PC-9 (cell line): Measurements from ENCODE around the gene KCNMB1.

Experiments used
- EZH2 ChIP-seq: fragments of 200-600 bp; sonication (generic); IDR thresholded peaks from 2 replicates; pipeline ENCODE4 v1.8.0; 2017; ENCODE audit warnings: antibody characterized with exemption, low read depth
- TF ChIP-seq, protein P1 (sequence below): fragments of 200-600 bp; sonication (generic); conservative IDR thresholded peaks from 2 replicates; pipeline ENCODE4 v1.6.1; 2017; ENCODE audit warnings: mixed run types, antibody characterized with exemption, mild to moderate bottlenecking, moderate library complexity

- TF ChIP-seq, protein P1, sequence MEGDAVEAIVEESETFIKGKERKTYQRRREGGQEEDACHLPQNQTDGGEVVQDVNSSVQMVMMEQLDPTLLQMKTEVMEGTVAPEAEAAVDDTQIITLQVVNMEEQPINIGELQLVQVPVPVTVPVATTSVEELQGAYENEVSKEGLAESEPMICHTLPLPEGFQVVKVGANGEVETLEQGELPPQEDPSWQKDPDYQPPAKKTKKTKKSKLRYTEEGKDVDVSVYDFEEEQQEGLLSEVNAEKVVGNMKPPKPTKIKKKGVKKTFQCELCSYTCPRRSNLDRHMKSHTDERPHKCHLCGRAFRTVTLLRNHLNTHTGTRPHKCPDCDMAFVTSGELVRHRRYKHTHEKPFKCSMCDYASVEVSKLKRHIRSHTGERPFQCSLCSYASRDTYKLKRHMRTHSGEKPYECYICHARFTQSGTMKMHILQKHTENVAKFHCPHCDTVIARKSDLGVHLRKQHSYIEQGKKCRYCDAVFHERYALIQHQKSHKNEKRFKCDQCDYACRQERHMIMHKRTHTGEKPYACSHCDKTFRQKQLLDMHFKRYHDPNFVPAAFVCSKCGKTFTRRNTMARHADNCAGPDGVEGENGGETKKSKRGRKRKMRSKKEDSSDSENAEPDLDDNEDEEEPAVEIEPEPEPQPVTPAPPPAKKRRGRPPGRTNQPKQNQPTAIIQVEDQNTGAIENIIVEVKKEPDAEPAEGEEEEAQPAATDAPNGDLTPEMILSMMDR, result no peak
- no peak for TF ChIP-seq EZH2
Observed at GRCh38 chr5:170408226-170408625, 19.1 kb upstream of the KCNMB1 start.
